Hematopoietic multipotent progenitor cell treated with erythropoietin and hydrocortisone succinate and interleukin-3 and kit ligand, for 15 days (in vitro differentiated cells): ENCODE measurements around the gene KDF1.
A peak's percentile ranks its signal among the peaks of the same experiment; 100 is the strongest.
"Not testable (repeated sequence)": the region's sequence is repeated elsewhere in the genome, so short reads cannot be mapped to it uniquely, and the experiment has no call there.

Experiments used
- DNase-seq: peaks from one replicate; pipeline ENCODE4 v3.0.0-alpha.2; 2015; ENCODE audit warnings: low spot score

KDF1 gene

GRCh38 chr1:26953374-26953773 lies 6.9 kb downstream of the KDF1 start:
- no peak for DNase-seq

- DNase-seq = no peak
Measured at GRCh38 chr1:26951821-26952497, 8.3 kb downstream of the KDF1 start.

GRCh38 chr1:26951216-26951615 lies 9.1 kb downstream of the KDF1 start:
- no peak for DNase-seq

- no peak for DNase-seq
Measured at GRCh38 chr1:26950602-26951001, 9.7 kb downstream of the KDF1 start.

GRCh38 chr1:26949926-26950319 lies 10.3 kb downstream of the KDF1 start:
- no peak for DNase-seq

- no peak for DNase-seq
Measured at GRCh38 chr1:26949266-26949925, 10.9 kb downstream of the KDF1 start.

- not testable (repeated sequence) for DNase-seq
Measured at GRCh38 chr1:26948725-26949057, 11.6 kb downstream of the KDF1 start.

GRCh38 chr1:26946270-26946669 lies 14.0 kb downstream of the KDF1 start:
- no peak for DNase-seq

- no peak for DNase-seq
Measured at GRCh38 chr1:26945728-26946127, 14.5 kb downstream of the KDF1 start.

GRCh38 chr1:26945138-26945537 lies 15.1 kb downstream of the KDF1 start:
- no peak for DNase-seq

GRCh38 chr1:26942656-26943055 lies 17.6 kb downstream of the KDF1 start:
- no peak for DNase-seq

- DNase-seq = no peak
Measured at GRCh38 chr1:26941311-26941710, 19.0 kb downstream of the KDF1 start.

- no peak for DNase-seq
Measured at GRCh38 chr1:26938659-26939025, 21.6 kb downstream of the KDF1 start.

GRCh38 chr1:26938004-26938658 lies 22.1 kb downstream of the KDF1 start:
- DNase-seq = no peak

- DNase-seq = no peak
Measured at GRCh38 chr1:26936823-26937222, 23.4 kb downstream of the KDF1 start.

GRCh38 chr1:26932531-26932930 lies 27.7 kb downstream of the KDF1 start:
- DNase-seq = no peak

GRCh38 chr1:26923711-26924110 lies 36.6 kb downstream of the KDF1 start:
- DNase-seq = no peak

- no peak for DNase-seq
Measured at GRCh38 chr1:26922901-26923300, 37.4 kb downstream of the KDF1 start.

- no peak for DNase-seq
Measured at GRCh38 chr1:26922431-26922729, 37.9 kb downstream of the KDF1 start.

GRCh38 chr1:26921540-26922430 lies 38.5 kb downstream of the KDF1 start, which contains the start of gene NUDC:
TSS of gene NUDC (plus strand) at chr1:26921743. CDS start at chr1:26921849, 106 bp downstream.
- peak; percentile 97 for DNase-seq

- DNase-seq = no peak
Measured at GRCh38 chr1:26921126-26921539, 39.1 kb downstream of the KDF1 start.

GRCh38 chr1:26915204-26915842 lies 44.9 kb downstream of the KDF1 start:
- DNase-seq = no peak
